ENCODE data around the gene ADSS1.

The ADSS1 gene

DNA sequence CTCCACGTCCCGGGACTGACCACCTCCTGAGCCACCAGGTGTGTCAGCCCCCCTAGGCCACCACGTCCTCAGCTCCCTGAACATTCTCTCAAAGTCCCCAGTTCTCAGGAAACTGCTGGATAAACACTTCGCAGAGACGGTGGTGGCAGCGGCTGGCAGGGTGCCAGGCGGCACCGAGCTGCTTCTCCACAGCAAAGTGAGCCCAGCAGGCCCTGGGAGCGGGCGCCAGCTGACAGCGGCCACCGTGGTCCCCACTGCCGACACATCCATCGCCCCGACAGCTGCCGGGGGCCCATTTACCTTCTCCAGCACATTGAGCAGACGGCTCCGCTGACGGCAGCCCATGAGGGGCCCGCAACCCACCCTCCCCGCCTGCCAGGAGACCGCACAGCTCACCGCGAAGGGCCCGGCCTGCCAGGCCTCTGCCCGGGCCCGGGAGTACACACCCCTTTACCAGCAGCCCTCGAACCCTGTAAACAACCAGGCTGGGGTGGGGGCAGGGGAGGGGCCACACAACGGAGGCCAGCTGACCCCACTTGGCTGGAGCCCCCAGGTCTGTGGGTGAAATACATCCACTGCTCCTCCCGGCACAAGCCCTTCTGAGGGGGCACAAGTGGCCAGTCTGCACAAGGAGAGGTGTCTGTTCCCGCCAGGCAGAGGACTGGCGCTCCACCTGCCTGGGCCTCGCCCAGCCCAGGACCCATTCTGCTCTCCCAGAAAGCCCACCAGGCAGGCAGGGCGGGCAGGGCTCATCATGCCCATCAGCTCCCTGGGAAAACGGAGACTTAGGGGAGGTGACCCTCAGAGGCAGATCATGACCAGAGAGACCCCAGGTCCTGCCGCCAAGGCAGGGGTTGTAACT is 61.0 kb downstream of the ADSS1 start:
- no peak for DNase-seq

DNA sequence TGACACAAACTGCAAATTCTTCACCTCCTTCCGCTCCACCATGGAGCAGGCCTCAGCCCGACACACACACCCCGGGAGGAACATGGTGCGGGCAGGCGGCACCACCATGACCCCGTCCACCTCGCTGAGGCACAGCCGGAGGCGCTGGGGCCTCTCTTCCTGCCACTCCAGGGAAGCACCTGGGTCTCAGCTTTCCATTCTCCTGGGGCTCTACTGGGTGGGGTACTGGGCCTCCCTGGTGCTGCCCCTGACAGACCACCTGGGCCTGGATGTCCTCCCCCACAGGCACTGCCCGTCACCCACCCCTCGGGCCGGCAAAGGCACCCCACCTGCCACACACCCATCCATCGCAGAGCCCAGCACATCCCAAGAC is 61.7 kb downstream of the ADSS1 start:
- DNase-seq = no peak

DNA sequence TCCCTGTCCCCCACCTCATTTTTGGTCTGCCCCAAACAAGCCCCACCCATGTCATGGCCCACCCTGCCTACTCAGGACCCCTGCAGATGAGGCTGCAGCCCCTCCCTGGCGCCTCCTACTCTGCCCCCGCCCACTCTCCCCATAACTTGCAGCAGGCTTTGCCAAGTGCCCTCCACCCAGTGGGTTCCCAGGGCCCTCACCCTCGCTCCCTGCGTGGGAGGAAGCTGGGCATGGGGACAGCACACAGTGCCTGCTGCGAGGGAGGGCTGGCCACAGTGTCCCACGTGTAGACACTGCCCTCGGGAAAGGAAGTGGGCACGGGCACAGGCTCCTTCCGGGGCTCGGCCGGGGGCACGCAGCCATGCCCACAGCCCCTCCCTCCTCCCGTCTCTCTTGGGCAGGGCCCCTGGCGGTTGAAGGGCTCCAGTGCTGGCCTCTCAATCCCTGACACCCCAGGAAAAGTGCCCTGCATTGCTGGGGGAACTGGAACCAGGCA is 62.1 kb downstream of the ADSS1 start:
- DNase-seq = no peak

DNA sequence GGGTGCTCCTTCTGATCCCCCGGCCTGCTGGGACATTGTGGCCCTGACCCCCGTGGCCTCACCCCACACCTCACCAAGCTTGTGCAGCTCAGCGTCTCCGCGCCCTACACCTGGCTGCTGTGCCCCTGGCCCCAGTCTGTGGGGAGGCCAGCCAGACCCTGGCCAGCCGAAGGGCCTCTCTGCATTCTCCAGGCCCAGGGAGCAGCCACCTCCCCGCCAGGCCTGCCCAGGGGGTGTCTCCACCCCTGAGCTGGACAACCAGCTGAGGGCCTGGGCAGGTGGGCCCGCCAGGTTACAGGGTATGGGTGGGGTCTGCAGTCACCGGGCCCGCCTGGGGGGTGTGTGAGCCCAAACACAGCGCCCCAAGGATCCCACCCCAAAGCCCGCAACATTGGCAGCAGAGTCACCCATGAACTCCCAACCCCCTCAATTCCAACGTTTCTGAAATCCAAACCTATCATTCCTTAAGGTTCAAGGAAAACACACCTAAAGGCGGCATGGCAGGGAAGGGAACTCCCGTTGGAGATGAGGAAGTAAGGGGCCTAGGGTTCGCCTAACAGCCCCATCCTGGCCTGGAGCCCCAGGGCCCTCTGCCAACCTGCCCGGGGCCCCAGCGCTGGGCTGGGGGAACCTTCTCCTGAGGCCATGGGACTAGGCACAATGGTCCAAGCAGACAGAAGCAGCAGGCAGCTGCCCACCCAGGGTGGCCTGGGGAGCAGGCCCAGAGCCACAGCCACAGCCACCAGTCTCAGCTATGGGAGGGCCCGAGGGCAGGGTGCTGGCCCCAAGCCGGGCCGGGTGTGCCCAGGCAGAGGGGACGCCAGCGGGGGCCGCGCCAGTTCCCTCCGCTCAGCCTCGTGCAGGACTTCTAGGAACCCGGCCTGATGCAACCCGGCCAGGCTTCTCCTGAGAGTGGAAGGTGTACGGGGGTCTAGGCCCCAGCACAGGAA is 63.0 kb downstream of the ADSS1 start:
- no peak for DNase-seq

DNA sequence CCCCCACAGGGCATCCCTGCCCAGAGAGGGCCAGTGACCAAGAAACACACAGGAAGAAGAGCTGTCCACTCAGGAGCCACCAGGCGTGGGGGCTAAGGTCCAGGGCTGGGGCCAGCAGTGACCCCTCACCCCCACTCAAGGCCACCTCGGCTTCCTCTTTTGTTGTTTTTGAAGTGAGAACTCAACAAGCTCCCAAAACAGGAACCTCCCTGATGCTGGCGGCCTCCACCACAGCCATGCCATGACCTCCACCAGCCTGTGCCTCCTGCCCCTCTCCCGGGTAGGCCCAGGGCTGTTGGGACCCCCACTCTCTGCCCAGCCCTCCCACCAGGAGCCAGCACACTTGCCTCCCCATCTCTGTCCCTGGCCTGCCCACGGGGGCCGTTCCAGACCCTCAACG is 63.7 kb downstream of the ADSS1 start:
- DNase-seq = no peak

DNA sequence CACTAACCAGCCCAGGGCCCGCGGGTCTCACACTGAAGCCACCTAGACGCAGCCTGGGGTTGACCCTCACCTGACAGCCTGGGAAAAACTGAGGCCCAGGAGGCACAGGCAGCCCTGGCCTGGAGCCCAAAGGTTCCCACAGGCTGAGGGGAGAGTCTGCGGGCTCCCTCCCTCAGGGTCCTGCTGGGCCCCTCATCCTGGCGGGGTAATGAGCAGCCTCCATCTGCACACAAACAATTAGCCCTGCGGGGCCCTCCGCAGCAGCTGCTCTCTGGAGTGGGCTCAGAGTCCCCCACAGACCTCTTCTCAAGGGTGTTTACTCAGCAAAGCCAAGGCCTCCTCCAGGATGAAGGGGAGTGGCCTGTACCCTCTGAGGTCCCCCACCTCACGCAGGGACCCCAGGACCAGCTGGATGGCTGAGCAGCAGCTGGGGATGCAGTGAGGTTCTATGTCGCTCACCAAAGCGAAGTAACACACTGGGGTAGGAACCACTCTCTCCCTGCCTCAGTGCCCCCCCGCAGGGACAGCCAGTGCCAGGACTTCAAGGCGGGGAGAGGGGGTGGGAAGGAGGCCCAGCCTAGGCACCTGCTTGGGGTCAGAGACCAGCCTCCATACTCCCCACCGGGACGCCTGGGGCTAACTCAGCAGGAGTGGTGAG is 64.3 kb downstream of the ADSS1 start:
- no peak for DNase-seq

DNA sequence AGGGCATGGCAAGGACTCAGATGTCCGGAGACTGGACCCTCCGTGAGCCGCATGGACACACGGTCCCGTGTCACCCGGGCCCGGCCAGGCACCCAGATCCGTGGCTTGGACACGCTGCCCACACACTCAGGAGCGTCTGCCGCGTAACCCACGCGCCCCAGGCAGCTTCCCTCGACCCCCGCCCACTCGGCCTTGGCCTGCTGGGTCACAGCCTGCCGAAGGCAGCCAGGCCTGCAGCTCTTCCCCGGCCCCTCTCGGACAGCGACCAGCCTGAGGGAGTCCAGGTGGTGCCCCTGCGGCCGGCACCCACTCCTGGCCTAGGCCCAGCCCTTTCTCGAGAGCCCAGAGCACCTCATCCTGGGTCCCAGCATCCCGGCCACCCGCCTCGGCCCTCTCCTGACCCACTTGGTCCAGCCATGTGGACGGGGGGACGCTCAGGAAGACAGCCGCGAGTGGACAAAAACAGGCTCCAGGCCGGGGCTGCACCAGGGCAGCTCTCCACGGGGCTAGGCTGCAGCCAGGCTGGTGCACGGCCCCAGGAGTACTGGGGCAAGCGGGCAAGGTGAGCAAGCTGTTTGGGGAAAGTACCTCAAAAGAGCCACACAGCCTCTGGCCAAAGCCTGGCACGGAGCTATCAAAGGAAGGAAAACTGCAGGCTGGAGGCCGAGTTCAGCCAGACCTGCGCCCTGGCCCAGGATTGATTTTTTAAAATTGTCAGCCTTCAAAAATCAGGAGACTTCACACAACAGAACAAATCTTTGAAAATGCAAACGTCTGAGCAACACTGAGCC is 65.0 kb downstream of the ADSS1 start:
- DNase-seq = no peak

DNA sequence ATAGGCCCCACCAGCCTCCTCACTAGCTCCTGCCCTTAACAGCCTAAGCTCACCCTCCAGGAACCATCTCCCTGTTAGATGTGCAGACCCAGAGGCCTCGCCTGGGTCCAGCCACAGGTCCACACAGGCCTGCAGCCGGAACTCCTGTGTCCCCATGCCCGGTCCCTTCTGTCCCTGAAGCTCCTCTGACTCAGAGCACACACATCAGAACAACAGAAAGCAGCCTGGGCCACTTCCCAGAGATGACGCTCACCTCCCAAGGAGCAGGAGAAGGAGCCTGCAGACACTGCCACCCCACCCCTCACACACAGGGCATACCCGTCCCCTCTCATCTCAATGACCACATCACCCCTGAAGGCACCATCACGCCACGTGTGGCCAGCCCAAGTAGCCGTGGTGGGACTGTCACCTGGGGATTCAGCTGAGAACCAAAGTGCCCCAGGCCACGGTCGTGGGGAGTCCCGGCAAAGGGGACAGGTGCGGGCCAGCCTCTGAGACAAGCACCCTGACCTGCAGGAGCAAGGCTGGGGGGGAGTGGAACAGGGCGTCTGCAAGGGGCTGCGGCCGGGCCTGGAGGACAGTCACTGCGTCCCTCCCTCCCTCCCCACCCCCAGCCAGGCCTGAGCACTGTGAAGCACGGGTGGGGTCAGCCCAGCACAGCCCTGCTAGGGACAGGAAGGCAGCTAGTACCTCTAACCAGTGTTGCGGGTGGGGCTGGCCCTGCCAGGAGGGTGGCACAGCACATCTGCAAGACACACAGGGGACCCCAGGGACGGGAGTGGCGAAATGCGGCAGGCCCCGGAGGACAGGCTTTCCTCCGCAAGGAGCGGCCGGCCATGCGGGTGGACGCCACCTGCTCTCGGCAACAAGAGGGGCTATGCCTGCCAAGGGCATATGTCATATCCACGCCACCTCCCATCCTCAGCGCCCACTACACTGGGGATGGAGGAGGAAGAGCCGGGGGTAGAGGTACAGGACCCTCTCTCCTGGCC is 66.0 kb downstream of the ADSS1 start:
- DNase-seq = no peak

DNA sequence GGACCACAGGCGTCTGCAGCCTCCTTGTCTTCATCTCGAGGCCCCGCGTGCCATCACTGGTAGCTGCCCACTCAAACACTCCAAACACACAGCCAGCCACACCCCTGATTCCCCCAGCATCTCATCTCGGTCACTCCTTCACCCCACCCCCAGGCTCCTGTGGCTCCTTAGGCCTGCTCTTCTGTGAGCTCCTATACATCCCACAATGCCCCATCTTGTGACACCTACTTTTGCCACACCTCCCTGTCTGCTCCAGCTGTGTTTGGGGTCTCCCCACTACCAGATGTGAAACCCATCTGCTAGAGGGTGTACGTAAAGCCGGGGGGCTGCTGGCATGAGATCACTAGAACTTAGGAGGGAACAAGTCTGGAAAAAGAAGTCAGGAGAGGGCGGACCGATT is 67.4 kb downstream of the ADSS1 start:
- no peak for DNase-seq

DNA sequence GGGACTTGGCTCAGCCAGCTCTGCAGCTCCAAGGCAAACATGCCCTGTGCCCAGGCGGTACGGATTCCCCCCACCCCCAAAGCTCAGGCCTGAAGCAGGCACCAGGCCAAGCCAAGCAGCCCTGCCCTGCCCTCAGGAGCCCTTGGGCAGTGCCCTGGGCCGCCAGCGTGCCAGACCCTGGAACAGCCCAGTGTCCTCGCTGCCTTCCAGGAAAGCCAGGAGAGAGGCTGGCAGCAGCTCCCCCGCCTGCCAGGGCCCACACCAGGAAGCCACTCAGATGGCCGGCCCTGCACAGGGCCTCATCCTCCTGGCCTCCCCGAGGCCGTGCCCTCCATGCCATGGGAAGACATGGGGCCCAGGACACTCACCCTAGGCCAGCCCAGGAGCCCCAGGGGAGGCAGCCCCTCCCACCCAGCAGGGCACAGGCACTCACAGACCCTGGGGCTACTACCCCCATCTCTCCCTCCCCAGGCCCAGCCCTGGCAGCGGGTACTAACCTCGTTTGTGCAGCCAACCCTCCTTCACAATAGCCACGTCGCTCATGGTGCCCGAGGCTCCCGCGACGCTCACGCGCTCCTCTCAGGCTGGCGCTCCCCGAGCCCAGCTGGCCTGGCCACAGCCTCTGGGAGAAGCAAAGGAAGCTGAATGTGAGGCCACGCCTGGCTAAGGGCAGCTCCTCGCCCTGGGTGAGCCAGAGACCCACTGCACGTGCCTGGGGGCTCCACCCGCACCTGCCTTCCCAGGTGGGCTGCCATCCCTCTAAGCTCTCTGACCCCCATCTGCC is 68.3 kb downstream of the ADSS1 start:
- no peak for DNase-seq

DNA sequence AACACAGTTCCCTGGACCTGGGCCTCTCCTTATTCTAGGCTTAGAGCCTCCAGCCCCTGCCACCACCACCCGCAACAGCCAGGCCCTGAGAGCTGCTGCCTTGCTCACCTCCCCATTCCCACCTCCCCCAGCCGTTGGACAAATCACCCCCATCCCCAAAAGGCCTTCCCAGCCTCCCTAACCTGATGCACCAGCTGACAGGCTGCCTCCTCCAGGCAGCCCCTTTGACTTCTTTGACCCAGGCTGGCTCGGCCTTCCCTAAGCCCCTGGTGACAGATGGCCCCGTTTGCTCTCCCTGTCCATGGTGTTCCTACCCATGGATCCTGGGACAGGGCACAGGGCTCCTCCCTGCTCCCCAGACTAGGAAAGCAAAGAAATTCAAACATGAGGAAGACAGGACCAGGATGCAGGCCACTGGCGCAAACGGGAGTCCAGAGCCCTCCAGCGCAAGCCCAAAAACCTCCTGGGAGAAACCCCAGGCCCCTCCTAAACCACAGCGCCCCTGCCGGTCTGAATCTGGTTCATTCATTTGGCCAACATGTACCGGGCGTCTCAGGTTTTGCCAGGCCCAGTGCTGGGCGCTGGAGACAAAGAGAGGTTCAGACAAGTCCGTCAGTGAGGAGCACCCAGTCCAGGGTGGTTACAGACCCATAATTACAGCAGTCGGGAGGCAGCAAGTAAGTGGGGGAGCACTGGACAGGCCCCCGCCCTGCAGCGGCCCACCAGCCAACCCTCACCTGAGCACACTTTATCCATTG is 69.1 kb downstream of the ADSS1 start:
- no peak for DNase-seq

DNA sequence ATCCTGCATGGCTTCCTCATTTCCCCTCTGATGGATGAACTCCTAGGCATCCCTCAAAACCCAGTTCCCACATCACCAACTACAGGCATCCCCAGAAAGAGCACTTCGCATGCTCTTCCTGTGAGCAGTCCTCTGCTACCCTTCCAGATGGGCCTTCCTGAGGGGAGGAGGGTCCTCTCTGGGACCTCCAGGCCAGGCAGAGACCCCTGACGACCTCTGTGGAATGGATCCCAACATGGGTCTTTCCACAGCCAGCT is 69.6 kb downstream of the ADSS1 start:
- DNase-seq = no peak

DNA sequence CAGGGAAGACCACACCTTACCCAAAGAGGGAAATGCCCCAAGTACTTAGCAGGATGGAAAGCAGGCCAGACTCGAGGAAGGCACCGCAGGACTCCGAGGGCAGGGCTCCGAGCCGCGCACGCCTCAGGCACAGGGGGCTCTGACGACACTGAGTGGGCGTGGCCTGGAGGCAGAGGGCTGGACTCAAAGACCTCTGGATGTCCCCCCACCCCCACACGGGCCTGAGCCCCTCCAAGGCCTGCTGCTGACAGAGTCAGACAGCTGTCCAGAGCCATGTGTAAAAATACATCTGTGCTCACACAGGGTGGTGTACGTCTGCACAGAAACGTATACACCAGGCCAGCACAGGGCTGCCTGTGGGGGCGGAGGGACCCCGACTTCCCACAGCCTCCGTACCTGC is 70.1 kb downstream of the ADSS1 start:
- DNase-seq = peak; percentile 66

DNA sequence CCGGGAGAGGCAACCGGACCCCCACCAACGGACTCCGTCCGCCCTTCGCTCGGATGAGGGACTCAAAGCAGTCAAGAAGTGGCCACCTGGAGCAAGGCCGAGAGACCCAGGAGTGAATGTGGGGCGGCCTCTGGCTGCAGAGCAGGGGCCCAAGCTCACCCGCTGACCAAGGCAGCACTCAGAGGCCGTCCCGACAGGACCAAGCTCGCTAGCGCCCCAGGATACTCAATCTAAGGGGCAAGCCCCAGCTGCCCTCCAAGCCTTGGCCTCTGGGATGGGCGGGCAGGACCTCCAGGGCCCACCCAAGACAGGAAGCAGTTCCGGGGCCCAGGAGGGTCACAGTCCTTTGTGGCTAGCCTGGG is 70.6 kb downstream of the ADSS1 start:
- DNase-seq = no peak

DNA sequence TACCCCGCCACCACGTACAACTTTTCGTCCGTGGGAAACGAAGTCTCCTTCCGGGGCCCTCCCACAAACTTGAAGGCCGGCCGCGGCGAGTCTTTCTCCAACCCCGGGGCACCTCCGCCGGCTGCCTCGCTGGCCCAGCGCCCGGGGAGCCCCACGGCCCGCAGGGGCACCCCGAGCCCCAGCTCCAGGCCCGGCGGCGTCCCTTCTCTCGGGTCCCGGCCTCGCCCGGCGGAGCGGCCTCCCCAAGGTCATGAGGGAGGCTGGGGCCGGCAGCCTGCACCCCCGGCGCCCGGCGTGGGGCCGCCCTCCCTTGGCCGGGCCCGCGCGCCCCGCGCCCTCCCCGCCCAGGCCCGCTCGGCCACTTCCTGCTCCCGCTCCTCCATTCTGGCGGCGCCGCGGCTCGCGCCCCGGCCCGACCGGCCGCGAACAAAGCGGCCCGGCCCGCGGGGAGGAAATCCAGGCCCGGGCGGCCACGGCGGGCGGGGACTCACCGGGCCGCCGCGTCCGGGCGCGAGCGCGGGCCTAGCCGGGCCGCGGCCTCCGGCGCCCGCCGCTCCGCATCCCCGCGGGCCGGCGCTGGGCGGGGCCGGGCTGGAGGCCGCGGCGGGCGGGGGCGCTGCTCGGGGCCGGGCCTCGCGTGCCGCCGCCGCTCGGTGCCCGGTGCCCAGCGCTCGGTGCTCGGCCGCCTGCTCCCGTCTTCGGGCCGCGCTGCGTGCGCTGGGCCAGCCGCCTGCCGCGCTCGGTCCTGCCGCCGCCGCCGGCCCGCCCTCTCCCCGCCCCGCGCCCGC is 71.2 kb downstream of the ADSS1 start, which contains the start of gene AKT1:
Gene AKT1, minus strand, starts transcription at position 756 of the 788 bp plus-strand sequence. CDS start 3,105 bp downstream, outside the sequence.
- DNase-seq = no peak

DNA sequence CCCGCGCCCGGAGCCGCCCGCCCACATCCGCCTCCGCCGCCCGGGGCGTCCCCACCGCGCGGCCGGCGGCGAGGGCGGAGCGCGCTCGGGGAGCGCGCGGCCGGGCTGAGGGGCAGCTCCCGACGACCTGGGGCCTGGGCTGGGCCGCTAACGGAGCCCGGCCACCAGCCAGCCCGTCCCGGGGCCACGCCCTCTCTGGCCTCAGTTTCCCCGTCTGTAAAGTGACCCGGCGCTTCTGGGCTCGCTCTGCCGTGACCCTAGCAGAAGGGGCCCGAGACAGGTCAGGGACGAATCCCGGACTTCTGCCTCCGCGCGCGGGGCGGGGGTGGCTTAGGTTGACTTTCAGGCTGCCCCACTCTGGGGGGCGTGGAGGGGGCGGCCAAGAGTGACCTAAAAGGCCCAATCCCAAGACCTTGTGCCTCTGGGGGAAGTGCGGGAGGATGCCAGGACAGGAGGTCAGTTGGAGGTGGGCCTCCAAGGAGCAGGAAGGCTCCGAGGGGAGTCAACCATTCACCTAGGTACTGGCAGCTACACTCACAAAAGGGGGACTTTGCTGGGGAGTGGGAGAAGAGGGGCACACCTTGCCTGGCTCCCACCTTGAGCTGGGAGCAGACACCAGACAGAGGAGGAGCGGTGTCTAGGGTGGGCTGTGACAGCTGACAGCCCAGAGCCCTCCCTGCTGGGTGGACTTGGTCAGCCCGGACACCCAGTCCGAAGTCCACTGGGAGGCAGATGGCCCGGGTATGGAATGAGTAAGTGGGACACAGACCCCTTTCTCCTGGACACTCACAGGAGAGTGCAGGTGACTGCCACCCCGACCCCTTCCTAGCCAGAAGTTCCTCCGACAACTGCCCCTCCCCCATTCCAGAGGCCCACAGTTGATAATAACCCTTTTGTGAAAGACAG is 72.0 kb downstream of the ADSS1 start:
- DNase-seq = peak; percentile 48

DNA sequence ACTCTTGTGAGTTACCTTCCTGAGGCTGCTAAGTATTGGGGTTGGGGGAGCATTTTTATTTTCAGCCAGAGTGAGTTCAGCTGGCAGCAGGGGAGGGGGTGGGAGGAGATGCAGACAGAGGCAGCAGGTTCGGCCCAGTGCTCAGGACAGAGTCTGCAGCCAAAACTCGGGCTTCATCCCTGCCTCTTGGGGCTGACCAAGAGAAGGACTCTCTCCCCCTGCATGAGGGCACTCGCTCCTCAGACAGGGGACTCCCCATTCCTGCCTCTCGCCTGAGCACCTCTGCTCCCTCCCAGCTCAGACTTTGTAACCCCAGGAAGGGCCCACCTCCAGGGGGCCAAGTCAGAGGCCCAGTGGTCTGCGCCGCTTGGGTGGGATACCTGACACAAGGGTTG is 72.7 kb downstream of the ADSS1 start:
- DNase-seq = no peak

All from fibroblast of upper back skin (primary cell).